ENCODE data around the gene CARM1.
"Not testable (repeated sequence)": the region's sequence is repeated elsewhere in the genome, so short reads cannot be mapped to it uniquely, and the experiment has no call there.

- not testable (repeated sequence) for TF ChIP-seq POLR2A, CTCF (IDR thresholded peaks at IDR 0.05)
These were observed 33.7 kb upstream of the CARM1 start for GRCh38 chr19:10837649-10838048.

Data from right lobe of liver (tissue), 4 donors.